ENCODE data around the gene TMEM151B. TPM values are rescaled to one million over a fixed set of nuclear protein-coding genes. Genes with fewer than 3 reads are reported as not detected.

Gene TMEM151B
- total and polyA plus RNA-seq, 10 of the 15 experiments (the other 5 are each of a cell fraction or from before 2014, with no cell fraction given) = 0.01 to 0.19 (median 0.05) TPM; not detected in 6

DNA sequence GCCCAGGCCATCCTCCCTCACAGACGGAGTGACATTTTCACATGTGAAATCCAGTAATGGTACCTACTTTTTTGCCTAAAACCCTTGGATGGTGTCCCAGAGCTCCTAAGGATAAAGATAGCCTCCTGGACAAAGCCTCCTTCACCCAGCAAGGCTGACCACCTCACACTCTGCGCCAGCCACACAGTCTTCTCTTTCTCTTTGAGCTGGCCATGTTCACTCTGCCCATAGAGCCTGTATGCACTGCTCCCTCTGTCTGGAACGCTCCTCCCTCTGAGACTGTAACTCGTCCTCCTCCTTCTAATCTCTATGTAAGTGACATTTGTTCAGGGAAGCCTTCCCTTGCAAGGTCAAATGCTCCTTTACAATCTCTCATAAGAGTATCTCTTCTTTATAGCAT lies 14.6 kb downstream of the TMEM151B start:
- no peak for FAIRE-seq
- Histone ChIP-seq H2AFZ (ENCODE audit: control insufficient read depth, low read depth, low read length) (no peak overlapping the region), H3K27ac (ENCODE audit: control insufficient read depth, insufficient read depth) (no peak overlapping the region), H3K79me2 (ENCODE audit: control insufficient read depth, insufficient read depth, low read length) (no peaks in the 10 kb centered on the region), H3K27me3 (replicated peaks in 1 of 2; ENCODE audit: control insufficient read depth in 2 of 2, insufficient read depth in 2 of 2, low read length in 1 of 2) (peaks cover 0 to 1% of the 10 kb centered on the region in 2 experiments; a peak in 2 of 4 replicates), H3K4me3 (no peak overlapping the region), H3K9me3 (replicated peaks; ENCODE audit: control insufficient read depth, insufficient read depth, low read length) (no peaks in the 10 kb centered on the region), H3K4me2 (ENCODE audit: control insufficient read depth, insufficient read depth) (no peak overlapping the region), H3K9ac (ENCODE audit: control insufficient read depth, insufficient read depth, low read length) (no peak overlapping the region), H3K4me1 (ENCODE audit: control insufficient read depth, insufficient read depth, low read length) (no peaks in the 10 kb centered on the region), H4K20me1 (ENCODE audit: control insufficient read depth, insufficient read depth) (no peaks in the 10 kb centered on the region), H3K36me3 (ENCODE audit: control insufficient read depth in 2 of 2, insufficient read depth in 2 of 2, low read length in 1 of 2) (no peaks in the 10 kb centered on the region)
- SMC1A ChIA-PET (ENCODE audit: uncharacterized antibody, unreplicated experiment) = no interaction called here
- DNase-seq (ENCODE audit: low read depth, low spot score) = no peak
- POLR2A ChIA-PET = no interaction called here
- ATAC-seq = no peak
- BruUV-seq (replicated peaks) = no TSS peak
- TF ChIP-seq FOS (IDR thresholded peaks at IDR 0.05; ENCODE audit: borderline replicate concordance, extremely low read depth, insufficient read length) = no peak
- TF ChIP-seq CHD4 (IDR thresholded peaks at IDR 0.05) = no peak
- no peak for TF ChIP-seq MTA3 (IDR thresholded peaks at IDR 0.05; ENCODE audit: borderline replicate concordance, low read length)
- TF ChIP-seq STAT1 (conservative IDR thresholded peaks at IDR 0.05) = no peak
- TF ChIP-seq, protein P1, sequence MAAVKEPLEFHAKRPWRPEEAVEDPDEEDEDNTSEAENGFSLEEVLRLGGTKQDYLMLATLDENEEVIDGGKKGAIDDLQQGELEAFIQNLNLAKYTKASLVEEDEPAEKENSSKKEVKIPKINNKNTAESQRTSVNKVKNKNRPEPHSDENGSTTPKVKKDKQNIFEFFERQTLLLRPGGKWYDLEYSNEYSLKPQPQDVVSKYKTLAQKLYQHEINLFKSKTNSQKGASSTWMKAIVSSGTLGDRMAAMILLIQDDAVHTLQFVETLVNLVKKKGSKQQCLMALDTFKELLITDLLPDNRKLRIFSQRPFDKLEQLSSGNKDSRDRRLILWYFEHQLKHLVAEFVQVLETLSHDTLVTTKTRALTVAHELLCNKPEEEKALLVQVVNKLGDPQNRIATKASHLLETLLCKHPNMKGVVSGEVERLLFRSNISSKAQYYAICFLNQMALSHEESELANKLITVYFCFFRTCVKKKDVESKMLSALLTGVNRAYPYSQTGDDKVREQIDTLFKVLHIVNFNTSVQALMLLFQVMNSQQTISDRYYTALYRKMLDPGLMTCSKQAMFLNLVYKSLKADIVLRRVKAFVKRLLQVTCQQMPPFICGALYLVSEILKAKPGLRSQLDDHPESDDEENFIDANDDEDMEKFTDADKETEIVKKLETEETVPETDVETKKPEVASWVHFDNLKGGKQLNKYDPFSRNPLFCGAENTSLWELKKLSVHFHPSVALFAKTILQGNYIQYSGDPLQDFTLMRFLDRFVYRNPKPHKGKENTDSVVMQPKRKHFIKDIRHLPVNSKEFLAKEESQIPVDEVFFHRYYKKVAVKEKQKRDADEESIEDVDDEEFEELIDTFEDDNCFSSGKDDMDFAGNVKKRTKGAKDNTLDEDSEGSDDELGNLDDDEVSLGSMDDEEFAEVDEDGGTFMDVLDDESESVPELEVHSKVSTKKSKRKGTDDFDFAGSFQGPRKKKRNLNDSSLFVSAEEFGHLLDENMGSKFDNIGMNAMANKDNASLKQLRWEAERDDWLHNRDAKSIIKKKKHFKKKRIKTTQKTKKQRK (IDR thresholded peaks at IDR 0.05; ENCODE audit: low read depth, low read length) = no peak
- TF ChIP-seq ZBED1 (IDR thresholded peaks at IDR 0.05; ENCODE audit: borderline replicate concordance) = no peak
- in situ Hi-C loops (cut with MboI) (no loop called here), intact Hi-C loops (cut with micrococcal nuclease; ENCODE audit: unreplicated experiment) (no loop called here)
- 7% methylated on average over 4 of the region's 4 CpGs for WGBS (ENCODE audit: insufficient coverage, insufficient replicate concordance, low lambda C conversion rate, missing lambda C conversion rate)
- RAD21 ChIA-PET (ENCODE audit: unreplicated experiment) = no interaction called here
- CTCF ChIA-PET = interaction anchor here (1.8 to 4.2 kb wide), 2 partner anchors 17 kb away, joined by 7 to 22 read pairs; no protein-coding TSS in a partner anchor

All from GM12878 (cell line).